Epithelial cell of esophagus (primary cell): ENCODE results near the gene KRTAP12-1.

ENCODE experiments used
- DNase-seq: peaks from one replicate; pipeline ENCODE4 v3.0.0; 2010; ENCODE audit warnings: low read depth
- H3K4me3 ChIP-seq: 2 replicates; pipeline ENCODE4 v1.5.1; 2011; ENCODE audit warnings: mild to moderate bottlenecking, low read length, control low read depth
- CTCF ChIP-seq: IDR thresholded peaks from 2 replicates; pipeline ENCODE4 v1.5.1; 2011; ENCODE audit warnings: low read depth, mild to moderate bottlenecking, low read length, control low read depth, inconsistent platforms; ENCODE audit not compliant: insufficient read depth; ENCODE audit errors: missing control alignments

KRTAP12-1 gene

GRCh38 chr21:44706706-44707581 is 25.0 kb upstream of the KRTAP12-1 start:
- no peak for TF ChIP-seq CTCF
- H3K4me3 ChIP-seq: no peak overlapping the region
- no peak for DNase-seq

- no peak overlapping the region for H3K4me3 ChIP-seq
- DNase-seq: no peak
- no peak for TF ChIP-seq CTCF
These were observed 24.2 kb upstream of the KRTAP12-1 start for GRCh38 chr21:44706026-44706705.

- H3K4me3 ChIP-seq: no peak overlapping the region
- DNase-seq: no peak
- TF ChIP-seq CTCF: no peak
These were observed 22.7 kb upstream of the KRTAP12-1 start for GRCh38 chr21:44704636-44705001.

GRCh38 chr21:44703731-44704635 is 22.0 kb upstream of the KRTAP12-1 start:
- no peak for TF ChIP-seq CTCF
- DNase-seq: no peak
- no peak overlapping the region for H3K4me3 ChIP-seq

GRCh38 chr21:44702973-44703730 is 21.2 kb upstream of the KRTAP12-1 start:
- H3K4me3 ChIP-seq: no peak overlapping the region
- no peak for TF ChIP-seq CTCF
- no peak for DNase-seq
